Measurements from ENCODE around the gene ERN1.

Gene ERN1

GRCh38 chr17:64045176-64045575, 84.8 kb downstream of the ERN1 start:
- no peaks in the 10 kb centered on the region for H3K4me1 ChIP-seq (ENCODE audit: control insufficient read depth, insufficient read depth, low read length)
- POLR2A ChIA-PET = no interaction called here
- H3K36me3 ChIP-seq (ENCODE audit: control insufficient read depth in 2 of 2, insufficient read depth in 1 of 2, low read length in 2 of 2) = peaks cover 0 to 80% of the 10 kb centered on the region in 2 experiments; a peak in 1 of 3 replicates

GRCh38 chr17:64042700-64043485, 87.1 kb downstream of the ERN1 start:
- no peaks in the 10 kb centered on the region for H3K4me1 ChIP-seq (ENCODE audit: control insufficient read depth, insufficient read depth, low read length)
- H3K4me3 ChIP-seq (ENCODE audit: low read depth, low read length) = no peak overlapping the region
- no peak overlapping the region for H3K27ac ChIP-seq (ENCODE audit: extremely low read depth, low read depth, low read length)
- ChIA-PET POLR2A (no interaction called here), CTCF (interaction anchor here (0.6 to 2.0 kb wide), 6 partner anchors 11 to 124 kb away, joined by 3 to 16 read pairs (median 4); partner anchors contain the start of gene GH1)
- TF ChIP-seq ZNF791 (tag by site-specific recombination; IDR thresholded peaks at IDR 0.05) (no peak), SP3 (tag by site-specific recombination; IDR thresholded peaks at IDR 0.05) (no peak), ZSCAN30 (tag by site-specific recombination; IDR thresholded peaks at IDR 0.05) (no peak), ELK4 (IDR thresholded peaks at IDR 0.05; ENCODE audit: borderline replicate concordance, low read depth, low read length) (no peak), ZBTB44 (tag by site-specific recombination; IDR thresholded peaks at IDR 0.05) (no peak), ZNF837 (tag by site-specific recombination; IDR thresholded peaks at IDR 0.05) (no peak), ZNF169 (tag by site-specific recombination; IDR thresholded peaks at IDR 0.05) (no peak), ZNF561 (tag by site-specific recombination; IDR thresholded peaks at IDR 0.05; ENCODE audit: borderline replicate concordance) (no peak), ZNF138 (tag by site-specific recombination; IDR thresholded peaks at IDR 0.05; ENCODE audit: borderline replicate concordance) (no peak)
- peaks cover 0 to 66% of the 10 kb centered on the region in 2 experiments; a peak in 1 of 3 replicates for H3K36me3 ChIP-seq (ENCODE audit: control insufficient read depth in 2 of 2, insufficient read depth in 1 of 2, low read length in 2 of 2)
- no peaks in the 10 kb centered on the region for H3K9me3 ChIP-seq (ENCODE audit: control insufficient read depth, insufficient read depth, low read depth, low read length)

More at GRCh38 chr17:64045176-64045575, 84.8 kb downstream of the ERN1 start:
- Histone ChIP-seq H3K9me3 (ENCODE audit: control insufficient read depth, insufficient read depth, low read depth, low read length) (no peaks in the 10 kb centered on the region), H3K27ac (ENCODE audit: extremely low read depth, low read depth, low read length) (no peak overlapping the region), H3K4me3 (ENCODE audit: low read depth, low read length) (no peak overlapping the region)
- no peak for TF ChIP-seq ZNF658 (tag by site-specific recombination; IDR thresholded peaks at IDR 0.05)
- no peak for TF ChIP-seq BCL6B (tag by site-specific recombination; IDR thresholded peaks at IDR 0.05)
- no peak for TF ChIP-seq ZNF311 (tag by site-specific recombination; IDR thresholded peaks at IDR 0.05; ENCODE audit: borderline replicate concordance)
- no peak for TF ChIP-seq ZNF514 (tag by site-specific recombination; IDR thresholded peaks at IDR 0.05)
- TF ChIP-seq ZFP69B (tag by site-specific recombination; IDR thresholded peaks at IDR 0.05) = no peak
- no peak for TF ChIP-seq ZNF174 (tag by site-specific recombination; IDR thresholded peaks at IDR 0.05)
- no peak for TF ChIP-seq BCL11B (tag by site-specific recombination; IDR thresholded peaks at IDR 0.05; ENCODE audit: low read depth)
- TF ChIP-seq ZNF239 (tag by site-specific recombination; IDR thresholded peaks at IDR 0.05) = no peak
- no peak for TF ChIP-seq ZNF221 (tag by site-specific recombination; IDR thresholded peaks at IDR 0.05; ENCODE audit: borderline replicate concordance)
- TF ChIP-seq ZBTB11 (tag by site-specific recombination; conservative IDR thresholded peaks at IDR 0.05; ENCODE audit: low read depth) = no peak
- TF ChIP-seq ZIC2 (tag by site-specific recombination; IDR thresholded peaks at IDR 0.05) = no peak
- TF ChIP-seq ZNF704 (tag by site-specific recombination; IDR thresholded peaks at IDR 0.05) = no peak
- TF ChIP-seq SCRT2 (tag by site-specific recombination; IDR thresholded peaks at IDR 0.05) = no peak
- no peak for TF ChIP-seq ZNF366 (tag by site-specific recombination; conservative IDR thresholded peaks at IDR 0.05)
- no peak for TF ChIP-seq ZNF48 (tag by site-specific recombination; IDR thresholded peaks at IDR 0.05)
- no peak for TF ChIP-seq ZNF548 (tag by site-specific recombination; IDR thresholded peaks at IDR 0.05)
- TF ChIP-seq GLI2 (tag by site-specific recombination; IDR thresholded peaks at IDR 0.05; ENCODE audit: borderline replicate concordance, low read depth) = no peak
- TF ChIP-seq ZNF623 (tag by site-specific recombination; IDR thresholded peaks at IDR 0.05) = no peak
- CTCF ChIA-PET = interaction anchor here (0.7 to 3.0 kb wide), 3 partner anchors 17 to 237 kb away, joined by 3 to 15 read pairs (median 5); no protein-coding TSS in a partner anchor

Data from HEK293 (cell line).